ENCODE data around the gene RPL10A. TPM values are rescaled to one million over a fixed set of nuclear protein-coding genes. Genes with fewer than 3 reads are reported as not detected.

RPL10A gene
- total RNA-seq, 1 experiment from 2014 or later = 2,249 TPM

DNA sequence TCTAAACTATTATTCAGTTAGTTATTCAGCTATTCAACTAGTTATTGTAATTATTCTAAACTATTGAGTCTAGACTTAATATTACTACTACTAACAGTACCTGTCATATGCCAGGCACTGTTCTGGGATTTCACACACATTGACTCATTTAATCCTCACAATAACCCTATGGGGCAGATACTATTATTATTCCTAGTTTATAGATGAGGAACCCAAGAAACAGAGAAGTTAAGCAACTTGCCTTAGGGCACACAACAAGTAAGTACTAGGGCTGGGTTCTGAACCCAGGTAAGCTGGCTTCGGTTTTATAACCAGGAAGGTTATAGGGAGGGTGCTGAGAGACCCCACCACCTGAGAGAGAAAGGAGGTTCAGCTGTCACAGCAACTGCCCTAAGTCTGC is 20.9 kb downstream of the RPL10A start:
- Histone ChIP-seq H3K4me3 (ENCODE audit: insufficient read depth, low read depth, low read length) (no peak overlapping the region), H3K36me3 (replicated peaks; ENCODE audit: control insufficient read depth, insufficient read depth, low read length) (no peaks in the 10 kb centered on the region), H3K27me3 (ENCODE audit: control insufficient read depth, insufficient read depth, low read length) (no peaks in the 10 kb centered on the region)
- no peak for DNase-seq

DNA sequence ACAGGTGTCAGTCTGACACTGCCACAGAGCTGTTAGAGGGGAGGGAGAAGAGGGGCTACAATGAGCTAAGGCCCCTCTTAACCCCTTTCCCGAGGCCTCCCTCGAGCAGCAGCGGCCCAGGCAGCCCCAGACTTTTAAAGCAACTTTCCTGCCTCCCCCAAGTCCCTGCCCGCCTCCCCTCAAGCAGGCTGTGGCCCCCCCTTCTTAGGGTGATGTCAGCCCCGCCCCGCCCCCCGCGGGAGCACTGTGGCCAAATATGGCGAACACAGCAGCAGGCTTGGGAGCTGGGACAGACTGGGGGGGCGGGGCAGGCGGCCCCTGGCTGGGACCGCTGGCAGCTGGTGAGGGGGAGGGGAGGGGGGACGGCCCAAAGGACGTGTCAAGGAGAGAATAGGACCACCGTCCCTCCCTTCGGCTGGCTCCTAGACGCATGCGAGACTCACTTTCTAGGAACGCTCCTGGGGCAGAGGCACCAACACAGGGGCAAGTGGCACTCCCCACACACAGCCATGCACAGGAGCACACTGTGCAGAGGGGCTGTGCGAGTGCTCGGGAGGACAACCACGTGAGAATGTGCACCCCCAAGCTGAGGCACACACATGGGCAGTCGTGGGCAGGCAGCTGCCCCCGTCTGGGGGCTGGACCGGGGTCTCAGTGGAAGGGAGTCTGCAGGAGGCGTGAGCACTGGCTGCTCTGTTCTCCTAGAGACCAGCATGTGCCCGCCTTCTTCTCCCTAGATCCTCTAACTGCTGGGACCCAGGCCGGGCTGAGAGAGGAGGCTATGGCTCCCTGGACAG is 22.0 kb downstream of the RPL10A start:
- no peaks in the 10 kb centered on the region for H3K36me3 ChIP-seq (replicated peaks; ENCODE audit: control insufficient read depth, insufficient read depth, low read length)
- peak overlapping the region; percentile 40 for H3K4me3 ChIP-seq (ENCODE audit: insufficient read depth, low read depth, low read length)
- DNase-seq = peak; percentile 94
- no peaks in the 10 kb centered on the region for H3K27me3 ChIP-seq (ENCODE audit: control insufficient read depth, insufficient read depth, low read length)

DNA sequence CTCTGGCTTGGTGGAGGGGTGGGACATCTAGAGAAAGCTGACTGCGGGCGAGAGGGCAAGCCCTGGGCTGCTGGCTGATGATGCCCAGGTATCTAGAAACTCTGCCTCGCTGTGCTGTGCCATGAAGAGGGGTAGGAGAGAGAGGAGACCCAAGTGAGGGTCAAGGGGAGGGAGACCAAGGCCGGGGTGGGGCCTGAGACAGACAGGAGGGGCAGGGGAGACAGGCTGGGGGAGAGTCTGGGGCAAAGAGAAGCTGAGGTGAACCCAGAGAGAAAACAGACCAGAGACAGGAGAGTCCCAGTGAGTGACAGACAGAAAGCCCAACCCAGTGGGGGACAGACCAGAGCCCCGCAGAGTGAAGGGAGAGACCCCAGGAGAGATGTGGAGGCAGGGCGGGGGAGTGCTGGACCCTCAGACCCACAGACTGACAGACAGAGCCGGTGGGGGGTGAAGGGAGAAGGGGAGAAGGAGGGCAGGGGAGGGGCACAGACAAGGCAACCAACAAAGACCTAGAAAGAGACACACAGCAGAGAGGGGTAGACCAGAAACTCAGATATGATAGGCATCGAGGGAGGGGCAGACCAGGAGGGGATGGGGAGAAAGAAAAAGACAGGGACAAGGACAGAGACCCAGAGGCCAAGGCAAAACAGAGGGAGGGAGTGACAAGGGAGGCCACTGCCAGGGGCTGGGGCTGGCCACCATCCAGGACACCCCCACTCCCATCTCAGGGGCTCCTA is 22.8 kb downstream of the RPL10A start:
- Histone ChIP-seq H3K4me3 (ENCODE audit: insufficient read depth, low read depth, low read length) (no peak overlapping the region), H3K27me3 (ENCODE audit: control insufficient read depth, insufficient read depth, low read length) (no peaks in the 10 kb centered on the region), H3K36me3 (replicated peaks; ENCODE audit: control insufficient read depth, insufficient read depth, low read length) (no peaks in the 10 kb centered on the region)
- peak; percentile 53 for DNase-seq

DNA sequence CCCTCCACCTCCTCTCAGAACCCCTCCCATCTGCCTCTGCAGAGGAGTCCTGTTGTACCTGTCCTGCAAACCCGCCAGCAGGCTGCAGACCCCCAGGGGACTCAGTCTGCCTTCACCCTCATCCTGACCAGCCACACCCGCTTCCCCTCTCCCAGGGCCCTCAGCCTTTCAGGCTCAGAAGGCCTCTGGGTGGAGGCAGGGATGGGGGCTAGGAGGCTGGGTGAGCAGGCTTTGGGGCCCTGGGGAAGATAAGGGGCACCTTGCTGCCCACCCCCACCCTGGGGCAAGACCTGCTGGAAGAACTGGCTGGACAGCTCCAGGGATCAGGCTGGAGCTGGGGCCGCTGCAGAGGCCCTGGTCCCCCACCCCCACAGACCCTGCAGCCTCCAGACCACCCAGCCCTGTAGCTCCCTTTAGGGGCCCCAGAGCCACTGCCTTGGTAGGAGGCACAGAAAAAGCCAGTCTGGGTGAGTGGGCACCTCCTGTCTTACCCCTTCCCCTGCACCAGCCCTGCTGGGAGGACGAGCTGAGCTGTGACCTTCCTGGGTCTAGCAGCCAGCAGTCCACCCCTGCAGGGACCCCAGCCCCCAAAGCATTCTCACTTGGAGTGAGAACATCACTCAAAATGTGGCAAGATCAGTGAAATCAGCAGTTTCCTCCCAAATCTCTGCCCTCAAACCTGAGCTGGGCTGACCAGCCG is 23.5 kb downstream of the RPL10A start:
- Histone ChIP-seq H3K36me3 (replicated peaks; ENCODE audit: control insufficient read depth, insufficient read depth, low read length) (no peaks in the 10 kb centered on the region), H3K4me3 (ENCODE audit: insufficient read depth, low read depth, low read length) (no peak overlapping the region), H3K27me3 (ENCODE audit: control insufficient read depth, insufficient read depth, low read length) (no peaks in the 10 kb centered on the region)
- peak; percentile 72 for DNase-seq

DNA sequence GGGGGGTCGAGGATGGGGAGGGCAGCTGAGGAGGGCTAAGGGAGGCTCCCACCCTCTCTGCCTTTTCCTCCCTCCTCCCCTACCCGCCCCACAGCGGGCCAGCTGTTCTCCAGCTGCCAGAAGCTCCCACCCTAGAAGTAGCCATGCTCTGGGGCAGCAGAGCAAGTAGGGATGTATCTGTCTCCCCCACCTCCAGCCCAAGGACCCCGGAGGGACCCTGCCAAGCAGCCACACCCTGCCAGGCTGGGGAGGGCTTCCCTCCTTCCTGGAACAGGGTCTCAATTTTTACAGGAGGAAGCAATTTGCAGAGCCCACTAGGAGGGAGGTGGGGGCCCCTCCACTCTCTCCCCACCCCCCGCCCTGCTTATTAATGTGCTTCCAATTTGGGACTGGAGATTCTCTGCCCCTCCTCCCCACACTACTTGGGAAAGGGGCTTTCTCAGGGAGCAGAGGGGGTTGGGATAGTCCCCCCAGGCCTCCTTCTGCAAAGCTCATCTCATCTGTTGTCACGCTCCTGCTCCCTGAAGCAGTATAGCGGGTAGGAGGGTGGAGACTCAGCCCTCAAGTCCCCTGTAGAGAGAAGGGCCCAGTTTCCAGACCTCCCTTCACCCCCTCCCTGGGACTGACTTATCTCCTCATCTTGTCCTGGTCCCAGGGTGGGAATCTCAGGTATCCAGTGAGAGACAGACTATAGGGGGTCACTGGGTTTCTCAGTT is 24.2 kb downstream of the RPL10A start:
- Histone ChIP-seq H3K27me3 (ENCODE audit: control insufficient read depth, insufficient read depth, low read length) (no peaks in the 10 kb centered on the region), H3K4me3 (ENCODE audit: insufficient read depth, low read depth, low read length) (no peak overlapping the region), H3K36me3 (replicated peaks; ENCODE audit: control insufficient read depth, insufficient read depth, low read length) (no peaks in the 10 kb centered on the region)
- DNase-seq = peak; percentile 70

DNA sequence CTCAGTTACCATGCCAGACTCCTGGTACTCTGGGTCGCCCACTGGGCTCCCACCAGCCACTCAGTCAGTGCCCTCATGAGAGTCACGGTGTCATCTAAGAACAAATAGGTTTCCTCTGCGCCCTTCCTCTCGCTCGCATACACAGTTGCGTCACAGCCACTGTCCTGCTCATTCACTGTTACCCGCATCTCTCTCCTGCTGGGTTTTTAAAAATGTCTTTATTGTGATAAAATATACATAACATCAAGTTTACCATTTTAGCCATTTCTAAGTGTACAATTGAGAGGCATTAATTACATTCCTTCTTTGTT is 24.7 kb downstream of the RPL10A start:
- H3K36me3 ChIP-seq (replicated peaks; ENCODE audit: control insufficient read depth, insufficient read depth, low read length) = no peaks in the 10 kb centered on the region
- H3K27me3 ChIP-seq (ENCODE audit: control insufficient read depth, insufficient read depth, low read length) = peaks cover under 1% of the 10 kb centered on the region; the same call in 1 of the 2 replicates
- DNase-seq = no peak
- no peak overlapping the region for H3K4me3 ChIP-seq (ENCODE audit: insufficient read depth, low read depth, low read length)

DNA sequence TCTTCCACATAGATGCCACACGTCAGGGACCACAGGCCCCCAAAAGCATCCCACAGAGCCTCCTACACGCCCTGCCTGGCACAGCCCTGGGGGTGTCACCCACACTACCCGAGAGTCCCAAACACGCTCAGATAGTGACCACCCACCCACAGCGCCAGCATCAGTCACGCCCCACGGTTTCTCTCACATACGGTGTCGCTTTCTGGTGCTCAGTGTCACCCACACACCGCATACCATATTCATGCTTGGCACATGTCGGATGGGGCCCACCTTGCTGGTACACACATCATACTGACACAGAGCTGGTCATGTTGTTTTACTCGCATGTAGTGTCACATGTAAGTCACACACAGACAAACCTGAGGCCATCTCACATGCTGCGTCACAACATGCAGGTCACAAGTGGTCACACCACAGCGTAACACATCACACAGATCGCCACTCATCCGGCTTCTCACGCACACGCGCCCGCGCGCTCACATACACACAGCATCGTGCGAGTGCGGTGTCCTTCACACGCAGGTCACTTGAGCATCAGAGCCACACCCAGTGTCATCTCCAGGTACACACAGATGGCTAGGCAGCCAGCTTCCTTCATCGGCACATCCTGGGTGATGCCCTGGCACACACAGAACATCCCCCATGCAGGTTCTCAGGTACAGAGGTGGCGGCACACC is 25.2 kb downstream of the RPL10A start:
- no peak overlapping the region for H3K4me3 ChIP-seq (ENCODE audit: insufficient read depth, low read depth, low read length)
- H3K36me3 ChIP-seq (replicated peaks; ENCODE audit: control insufficient read depth, insufficient read depth, low read length) = no peaks in the 10 kb centered on the region
- H3K27me3 ChIP-seq (ENCODE audit: control insufficient read depth, insufficient read depth, low read length) = peaks cover 5% of the 10 kb centered on the region
- no peak for DNase-seq

DNA sequence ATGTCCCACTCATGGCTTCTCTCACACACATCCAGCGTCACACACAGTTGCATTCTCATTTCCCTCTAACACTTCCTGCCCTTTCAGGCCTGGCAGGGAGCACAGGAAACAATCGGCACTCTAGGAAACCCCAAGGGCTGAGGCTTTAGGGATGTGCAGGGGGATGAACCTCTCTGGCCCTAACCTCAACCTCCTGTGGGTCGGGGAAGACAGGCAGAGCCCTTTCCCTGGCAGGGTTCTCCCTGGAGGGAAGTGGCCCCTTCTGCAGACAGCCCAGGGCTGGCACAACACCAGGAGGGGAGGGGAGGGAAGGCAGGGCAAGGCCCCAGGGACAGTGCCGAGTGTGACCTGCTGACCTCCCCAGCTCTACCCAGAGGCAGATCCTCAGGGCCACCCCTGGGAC is 26.0 kb downstream of the RPL10A start:
- peak; percentile 74 for DNase-seq
- no peak overlapping the region for H3K4me3 ChIP-seq (ENCODE audit: insufficient read depth, low read depth, low read length)

DNA sequence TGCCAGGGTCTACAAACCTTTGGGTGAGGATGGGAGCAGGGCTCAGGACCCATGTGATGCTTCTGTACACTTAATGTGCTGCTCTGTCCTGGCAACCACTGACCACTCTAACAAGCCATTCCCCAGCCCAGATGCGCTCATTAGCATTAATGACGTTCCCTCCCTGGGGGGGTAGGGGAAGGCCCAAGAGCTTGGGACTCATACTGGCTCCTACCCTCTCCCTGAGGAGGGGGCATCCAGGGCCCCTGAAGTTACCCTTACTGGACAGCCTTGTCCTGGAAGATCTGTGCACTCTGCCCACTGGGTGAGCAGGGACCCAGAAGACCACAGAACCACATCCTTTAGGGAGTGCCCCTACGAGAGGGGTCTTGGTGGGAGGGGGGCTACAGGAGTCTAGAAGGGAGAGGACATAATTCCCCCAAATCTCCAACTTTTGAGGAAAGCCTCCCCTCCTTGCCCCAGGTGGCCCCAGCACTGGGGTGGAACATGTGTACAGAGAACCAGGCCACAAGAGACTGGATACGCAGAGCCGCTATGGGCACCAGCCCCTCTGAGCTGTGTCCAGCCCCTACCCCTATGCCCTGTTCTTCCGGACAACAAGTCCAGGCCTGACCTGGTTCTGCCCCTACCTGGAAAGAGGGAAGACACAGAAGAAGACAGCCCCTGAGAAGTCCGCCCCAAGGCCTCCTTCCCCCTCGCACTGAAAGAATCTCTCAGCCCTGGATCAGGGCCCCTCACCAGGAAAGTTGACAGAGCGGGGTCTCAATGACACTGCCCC is 27.2 kb downstream of the RPL10A start:
- DNase-seq = no peak
- Histone ChIP-seq H3K36me3 (replicated peaks; ENCODE audit: control insufficient read depth, insufficient read depth, low read length) (no peaks in the 10 kb centered on the region), H3K4me3 (ENCODE audit: insufficient read depth, low read depth, low read length) (peak overlapping the region; percentile 63), H3K27me3 (ENCODE audit: control insufficient read depth, insufficient read depth, low read length) (peaks cover 5% of the 10 kb centered on the region)

More for the DNA sequence above, 26.0 kb downstream of the RPL10A start:
- no peaks in the 10 kb centered on the region for H3K36me3 ChIP-seq (replicated peaks; ENCODE audit: control insufficient read depth, insufficient read depth, low read length)
- peaks cover 5% of the 10 kb centered on the region for H3K27me3 ChIP-seq (ENCODE audit: control insufficient read depth, insufficient read depth, low read length)

DNA sequence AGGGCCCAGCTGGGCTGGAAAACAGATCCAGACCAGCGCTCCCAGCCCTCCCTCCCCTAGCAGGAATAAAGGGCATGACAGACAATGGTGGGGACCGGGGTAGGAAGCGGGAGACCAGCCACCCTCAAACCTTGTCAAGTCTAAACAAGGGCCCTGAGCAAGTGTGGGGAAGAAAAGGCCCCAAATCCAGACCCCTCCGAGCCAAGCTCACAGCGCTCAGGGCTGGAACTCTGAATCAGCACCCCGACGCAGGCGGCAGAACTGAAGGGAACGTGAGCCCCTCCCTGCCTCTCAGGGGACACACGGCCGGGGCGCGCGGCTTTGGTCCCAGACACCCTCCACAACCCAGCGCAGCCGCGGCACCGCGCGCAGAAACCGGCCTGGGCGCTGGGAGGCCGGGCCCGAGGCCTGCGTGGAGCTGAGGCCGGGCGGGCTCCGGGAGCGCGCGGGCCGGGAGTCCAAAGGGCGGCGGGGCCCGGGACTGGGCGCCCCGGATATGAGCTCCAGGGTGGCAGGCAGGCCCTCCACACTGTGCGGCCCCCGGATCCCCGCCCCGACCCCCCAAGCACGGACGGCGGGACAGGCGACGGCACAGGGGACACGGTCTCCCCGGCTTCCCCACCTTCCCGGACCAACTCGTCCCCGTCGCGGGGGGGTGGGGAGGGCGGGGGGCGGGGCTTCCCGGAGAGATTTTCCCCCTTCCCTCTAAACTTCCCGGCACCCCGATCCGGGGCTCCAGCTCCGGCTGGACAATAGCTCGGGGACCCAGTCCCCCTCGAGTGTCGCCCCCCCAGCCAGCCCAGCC is 28.0 kb downstream of the RPL10A start:
- DNase-seq = peak; percentile 82
- H3K36me3 ChIP-seq (replicated peaks; ENCODE audit: control insufficient read depth, insufficient read depth, low read length) = no peaks in the 10 kb centered on the region
- H3K4me3 ChIP-seq (ENCODE audit: insufficient read depth, low read depth, low read length) = peak overlapping the region; percentile 63
- peaks cover 5% of the 10 kb centered on the region for H3K27me3 ChIP-seq (ENCODE audit: control insufficient read depth, insufficient read depth, low read length)

DNA sequence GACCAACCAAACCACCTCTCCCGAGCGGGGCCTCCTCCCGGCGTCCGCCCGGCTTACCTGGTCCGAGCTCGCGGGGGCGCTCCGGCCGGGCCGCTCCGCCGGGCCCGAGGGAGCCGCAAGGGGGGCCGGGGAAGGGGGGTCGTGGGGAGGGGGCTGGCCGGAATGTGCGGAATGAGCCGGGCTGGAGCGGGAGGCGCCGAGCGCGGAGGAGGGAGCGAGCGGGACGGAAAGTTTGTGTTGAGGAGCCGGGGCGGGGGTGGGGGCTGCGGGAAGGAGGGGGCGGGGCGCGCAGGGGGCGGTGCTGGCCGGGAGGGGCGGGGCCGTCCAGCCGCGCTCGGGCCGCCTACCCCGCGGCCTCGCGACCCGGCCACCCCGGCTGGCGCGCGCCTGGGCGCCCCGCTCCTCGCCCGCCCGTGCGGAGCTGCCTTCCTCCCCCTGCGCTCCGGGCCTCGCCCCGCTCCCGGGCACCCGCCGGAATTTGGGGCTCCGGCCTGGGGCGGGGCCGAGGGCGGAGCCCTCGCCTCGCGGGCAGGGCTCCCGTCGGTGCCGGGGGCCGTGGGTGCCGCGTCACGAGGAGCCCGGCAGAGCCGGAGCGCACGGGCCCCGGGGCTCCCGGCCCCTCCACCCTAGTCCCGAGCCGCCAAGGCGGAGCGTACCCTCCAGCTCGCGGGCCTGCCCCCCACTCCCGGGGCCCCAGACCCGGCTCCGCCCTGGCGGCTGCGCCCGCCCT is 28.8 kb downstream of the RPL10A start, which contains the start of gene TEAD3:
TSS of gene TEAD3 (minus strand) at position 239 of the 730 bp plus-strand sequence.
- peaks cover 5% of the 10 kb centered on the region for H3K27me3 ChIP-seq (ENCODE audit: control insufficient read depth, insufficient read depth, low read length)

More for the DNA sequence above, 28.8 kb downstream of the RPL10A start, which contains the start of gene TEAD3:
- Histone ChIP-seq H3K36me3 (replicated peaks; ENCODE audit: control insufficient read depth, insufficient read depth, low read length) (no peaks in the 10 kb centered on the region), H3K4me3 (ENCODE audit: insufficient read depth, low read depth, low read length) (peak within 1 kb of the TSS; percentile 73)
- DNase-seq = peak; percentile 100

All from H7 (cell line).